GM18508 (cell line): ENCODE measurements around the gene ZFP92.

Experiments
- ATAC-seq: cut with Tn5 transposase; IDR thresholded peaks from one replicate; pipeline ENCODE4 v1.9.1; 2021; ENCODE audit warnings: moderate number of reproducible peaks; ENCODE audit not compliant: insufficient read depth, unreplicated experiment

The ZFP92 gene

GRCh38 chrX:153433781-153434285 is 22.6 kb downstream of the ZFP92 start:
- ATAC-seq = no peak

DNA sequence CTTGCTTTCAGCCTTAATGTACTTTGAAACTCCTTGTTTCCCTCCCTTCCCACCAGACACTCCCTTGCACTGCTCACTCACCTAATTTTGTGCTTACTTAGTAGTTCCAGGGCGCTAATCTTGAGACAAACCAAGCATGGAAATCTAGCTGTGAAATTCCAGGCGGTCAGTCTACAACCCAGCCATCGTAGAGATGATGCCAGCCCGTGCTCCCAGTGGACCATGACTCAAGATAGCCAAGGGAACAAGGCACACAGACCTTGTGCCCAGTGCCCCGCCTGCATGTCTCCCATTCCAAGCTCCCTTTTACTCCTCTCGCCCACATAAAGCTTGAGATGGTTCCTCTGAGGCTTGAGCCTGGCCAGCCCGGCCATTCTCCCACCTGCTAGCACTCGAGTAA is 23.5 kb downstream of the ZFP92 start:
- no peak for ATAC-seq

GRCh38 chrX:153435845-153436244 is 24.6 kb downstream of the ZFP92 start:
- ATAC-seq = no peak

GRCh38 chrX:153438532-153438931 is 27.3 kb downstream of the ZFP92 start:
- no peak for ATAC-seq

- no peak for ATAC-seq
Measured at GRCh38 chrX:153439977-153440376, 28.7 kb downstream of the ZFP92 start.

- no peak for ATAC-seq
Measured at GRCh38 chrX:153440556-153441135, 29.4 kb downstream of the ZFP92 start.

- ATAC-seq = no peak
Measured at GRCh38 chrX:153441296-153441695, 30.0 kb downstream of the ZFP92 start.

DNA sequence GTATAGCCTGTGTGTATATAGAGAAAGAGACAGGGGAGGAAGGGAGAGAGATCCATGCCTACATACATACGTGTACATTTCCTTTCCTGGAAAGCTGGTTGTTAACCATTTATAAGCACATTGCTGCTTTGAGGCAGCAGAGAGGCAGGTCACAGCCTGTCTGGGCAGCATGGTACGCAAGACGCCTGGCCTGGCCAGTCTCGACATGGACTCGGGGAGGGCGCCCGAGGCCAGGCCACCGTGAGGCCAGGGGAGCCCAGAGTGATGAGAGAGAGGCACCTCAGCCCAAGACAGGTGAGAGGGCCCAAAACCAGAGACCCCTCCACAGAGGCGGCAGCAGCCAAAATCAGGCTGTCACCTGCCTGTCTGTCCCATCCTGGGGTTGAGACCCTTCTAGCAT is 30.7 kb downstream of the ZFP92 start:
- ATAC-seq = no peak

- no peak for ATAC-seq
Measured at GRCh38 chrX:153442463-153442862, 31.2 kb downstream of the ZFP92 start.

DNA sequence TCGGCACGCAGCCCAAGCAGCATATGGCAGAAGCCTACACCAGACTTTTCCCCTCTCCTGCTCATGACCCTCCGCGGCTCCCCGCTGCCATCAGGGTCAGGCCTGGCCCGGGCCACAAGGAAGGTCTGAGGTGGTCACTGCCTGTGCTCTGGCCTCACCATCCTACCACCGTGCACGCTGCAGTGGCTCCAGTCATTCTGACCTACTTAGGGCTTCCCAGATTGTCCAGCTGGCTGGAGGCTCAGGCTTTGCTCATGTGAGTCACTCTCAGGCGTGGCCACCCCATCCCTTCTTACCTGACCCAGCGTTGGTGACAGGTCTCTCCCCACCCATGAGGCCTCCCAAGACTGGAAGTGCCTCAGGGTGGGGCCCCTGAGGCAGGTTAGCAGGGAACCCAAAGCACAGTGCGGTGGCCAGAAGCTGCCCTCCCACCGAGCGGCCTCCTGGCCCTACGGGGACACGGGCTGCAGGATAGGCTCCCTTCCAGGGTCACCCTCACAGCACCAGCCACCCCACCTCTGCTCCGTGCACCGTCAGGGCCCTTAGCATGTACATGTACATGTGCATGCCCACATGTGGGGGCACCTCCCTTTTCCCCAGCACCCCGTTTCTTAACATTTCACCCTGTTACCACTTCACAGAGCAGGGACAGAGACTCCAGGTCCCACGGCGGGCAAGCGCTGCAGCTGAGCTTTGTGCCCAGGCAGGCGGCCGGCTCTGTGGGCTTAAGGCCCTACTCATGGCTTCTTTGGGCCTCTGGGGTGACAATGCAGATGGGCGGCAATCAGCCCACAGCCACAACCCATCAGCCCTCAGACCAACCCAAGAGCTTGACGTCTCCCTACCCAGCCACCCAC is 32.4 kb downstream of the ZFP92 start:
- no peak for ATAC-seq

DNA sequence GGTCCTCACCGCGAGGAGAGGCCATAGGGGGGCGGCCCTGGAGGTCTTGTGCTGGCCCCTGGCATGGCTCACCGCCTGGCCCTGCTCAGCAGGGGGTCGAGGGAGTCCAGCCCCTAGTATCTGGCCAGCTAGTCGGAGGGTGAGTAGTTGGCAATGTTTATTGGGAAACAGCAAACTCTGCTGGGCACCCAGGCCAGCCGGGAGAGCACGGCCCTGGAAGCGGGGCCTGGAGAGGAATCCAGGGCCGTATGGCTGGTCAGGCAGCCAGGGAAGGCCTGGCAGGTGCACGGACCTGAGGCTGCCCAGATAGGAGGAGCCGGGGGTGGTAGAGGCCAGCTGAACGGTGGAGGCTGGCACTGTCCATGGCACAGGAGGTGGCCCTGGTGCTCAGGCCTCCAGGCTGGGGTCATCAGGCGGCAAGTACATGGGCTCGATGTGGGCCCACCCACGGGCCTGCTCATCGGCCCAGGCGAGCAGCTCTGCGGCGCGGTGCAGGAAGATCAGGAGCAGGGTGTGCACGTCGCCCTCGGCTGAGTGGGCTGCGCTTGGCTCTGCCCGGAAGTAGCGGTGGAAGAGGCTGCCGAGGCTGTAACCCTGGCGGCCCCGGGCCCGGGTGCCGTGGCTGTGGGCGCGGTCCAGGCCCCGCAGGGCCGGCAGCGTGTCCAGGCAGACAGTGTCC is 33.2 kb downstream of the ZFP92 start:
- no peak for ATAC-seq

DNA sequence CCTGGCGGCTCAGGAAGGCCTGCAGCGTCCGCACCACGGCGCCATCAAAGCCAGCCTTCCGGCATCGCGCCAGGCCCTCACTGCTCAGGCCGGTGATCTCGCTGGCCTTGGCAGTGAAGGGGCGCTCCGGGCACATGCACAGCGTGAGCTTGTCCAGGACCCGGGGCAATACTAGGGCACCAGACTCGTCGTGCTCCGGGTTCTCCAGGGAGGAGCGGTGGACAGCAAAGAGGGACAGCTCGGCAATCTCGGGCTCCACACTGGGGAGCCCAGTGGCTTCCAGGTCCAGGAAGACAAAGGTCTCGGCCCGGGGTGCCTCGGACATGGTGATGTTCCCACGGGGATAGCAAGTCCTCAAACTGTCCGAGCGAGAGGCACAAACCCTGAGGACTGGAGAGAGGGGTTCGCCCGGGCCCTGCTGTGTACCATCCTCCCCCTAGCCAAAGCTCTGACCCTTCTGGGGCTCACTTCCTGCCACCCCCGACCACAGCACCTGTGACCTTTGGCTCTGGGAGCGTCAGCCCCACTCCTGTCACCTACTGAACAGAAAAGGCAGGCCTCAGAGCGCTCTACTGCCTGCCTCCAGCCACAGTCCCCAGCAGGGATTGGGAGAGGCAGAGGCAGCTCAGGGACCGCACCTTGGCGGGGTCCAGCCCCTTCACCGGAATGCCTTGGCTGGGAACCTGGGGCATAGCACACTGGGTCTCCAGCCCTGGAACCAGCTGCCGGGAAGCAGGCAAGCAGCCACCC is 34.0 kb downstream of the ZFP92 start:
- ATAC-seq = no peak

GRCh38 chrX:153445856-153446635 is 34.8 kb downstream of the ZFP92 start, which contains the start of gene TREX2:
Gene TREX2, minus strand, starts transcription at chrX:153446056. Its CDS starts 626 bp downstream, at chrX:153445430.
- ATAC-seq = no peak

DNA sequence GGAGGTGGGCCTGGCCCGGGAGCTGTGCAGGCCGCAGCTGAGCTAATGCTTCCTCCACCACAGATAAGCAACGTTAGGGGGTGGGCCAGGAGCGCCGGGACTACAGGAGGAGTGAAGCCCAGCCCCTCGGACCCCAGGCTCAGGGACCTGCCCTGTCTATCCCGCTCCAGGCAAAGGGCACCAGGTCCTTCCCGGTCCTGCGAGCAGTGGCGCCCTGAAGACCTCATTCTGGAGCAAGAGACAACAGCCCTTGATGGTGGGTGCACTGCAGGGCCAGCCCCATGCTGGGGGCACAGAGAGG is 35.3 kb downstream of the ZFP92 start:
- ATAC-seq = no peak

DNA sequence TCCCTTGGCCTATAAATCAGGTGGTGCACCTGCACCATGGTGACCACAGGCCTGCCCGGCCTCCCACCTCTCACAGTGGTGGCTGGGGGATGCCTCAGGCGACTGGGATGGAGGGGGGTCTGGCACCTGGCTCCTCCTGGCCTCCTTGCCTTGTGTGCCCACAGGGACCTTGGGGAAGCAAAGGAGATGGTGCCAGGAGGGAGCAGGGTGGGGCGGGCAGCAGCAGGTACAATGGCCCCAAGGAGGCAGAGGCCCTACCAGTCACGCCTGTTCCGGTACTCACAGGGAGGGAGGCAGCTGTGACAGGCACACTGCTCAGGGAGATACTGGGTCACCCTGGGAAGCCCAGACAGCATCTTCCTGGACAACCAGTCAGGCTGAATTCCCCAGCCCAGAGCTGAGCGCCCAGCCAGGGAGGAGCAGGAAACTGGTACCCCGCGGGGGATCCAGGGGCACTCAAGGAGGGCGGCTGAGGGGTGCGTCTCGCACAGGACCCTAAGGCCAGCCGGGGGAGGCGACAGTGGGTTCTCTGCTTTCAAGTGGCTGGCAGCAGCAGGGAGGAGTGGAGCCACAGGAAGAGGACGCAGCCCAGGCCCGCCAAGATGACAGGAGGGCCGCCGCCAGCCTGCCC is 35.8 kb downstream of the ZFP92 start:
- ATAC-seq = no peak

- ATAC-seq = no peak
Measured at GRCh38 chrX:153447581-153447960, 36.3 kb downstream of the ZFP92 start.

GRCh38 chrX:153448556-153449367 is 37.5 kb downstream of the ZFP92 start:
- ATAC-seq = no peak

GRCh38 chrX:153449368-153450113 is 38.3 kb downstream of the ZFP92 start:
- ATAC-seq = no peak
